Dedifferentiated amniotic fluid mesenchymal stem cell (primary cell): ENCODE data around the gene SETD5.

ENCODE experiments used
- DNase-seq: peaks from one replicate; pipeline ENCODE4 v3.0.0-alpha.2; 2016; ENCODE audit errors: extremely low spot score

SETD5 gene

GRCh38 chr3:9514956-9515355 is 117.5 kb downstream of the SETD5 start:
- no peak for DNase-seq

GRCh38 chr3:9525078-9525477 is 127.7 kb downstream of the SETD5 start:
- no peak for DNase-seq
